22Rv1 (cell line): Measurements from ENCODE around the gene ZNF784.

Source experiments
- CTCF ChIP-seq: fragments of 450-650 bp; IDR thresholded peaks from 2 replicates; pipeline ENCODE4 v1.5.1; 2017; ENCODE audit warnings: mild to moderate bottlenecking
- ZFX ChIP-seq: fragments of 450-650 bp; IDR thresholded peaks from 2 replicates; pipeline ENCODE4 v1.6.1; 2017; ENCODE audit warnings: antibody characterized with exemption, borderline replicate concordance

- TF ChIP-seq CTCF (no peak), ZFX (no peak)
Measured at GRCh38 chr19:55667511-55667910, 43.1 kb upstream of the ZNF784 start.
